ENCODE results near the gene MEOX1.

MEOX1 gene

GRCh38 chr17:43591001-43591400, 70.7 kb downstream of the MEOX1 start:
- no peak for DNase-seq (ENCODE audit: low spot score)

All from CD4-positive, alpha-beta T cell treated with Interleukin-6 at 100 ng/mL for 8 hours (primary cell).